ENCODE results near the gene CLDN5. TPM values are rescaled to one million over a fixed set of nuclear protein-coding genes. Genes with fewer than 3 reads are reported as not detected.
"Not testable (repeated sequence)": the region's sequence is repeated elsewhere in the genome, so short reads cannot be mapped to it uniquely, and the experiment has no call there.

The CLDN5 gene
- 58.6 TPM for polyA plus RNA-seq (ENCODE audit: insufficient read length)

GRCh38 chr22:19524170-19525115, at the start of gene CLDN5:
CLDN5 (minus strand) TSS chr22:19524410; CDS start chr22:19524255, 155 bp downstream.
- peak; percentile 36 for DNase-seq

GRCh38 chr22:19571995-19572394, 47.8 kb upstream of the CLDN5 start:
- no peak for DNase-seq

- DNase-seq: no peak
These were observed 47.1 kb upstream of the CLDN5 start for GRCh38 chr22:19571207-19571795.

- DNase-seq: no peak
These were observed 45.8 kb upstream of the CLDN5 start for GRCh38 chr22:19569976-19570375.

GRCh38 chr22:19569276-19569640, 45.0 kb upstream of the CLDN5 start:
- no peak for DNase-seq

GRCh38 chr22:19568337-19569275, 44.4 kb upstream of the CLDN5 start:
- no peak for DNase-seq

GRCh38 chr22:19567157-19568009, 43.2 kb upstream of the CLDN5 start:
- no peak for DNase-seq

- DNase-seq: no peak
These were observed 42.3 kb upstream of the CLDN5 start for GRCh38 chr22:19566279-19567156.

GRCh38 chr22:19565382-19566278, 41.4 kb upstream of the CLDN5 start:
- DNase-seq: no peak

GRCh38 chr22:19559956-19560355, 35.7 kb upstream of the CLDN5 start:
- DNase-seq: no peak

GRCh38 chr22:19559324-19559811, 35.2 kb upstream of the CLDN5 start:
- no peak for DNase-seq

- no peak for DNase-seq
These were observed 32.8 kb upstream of the CLDN5 start for GRCh38 chr22:19556963-19557545.

- DNase-seq: no peak
These were observed 31.4 kb upstream of the CLDN5 start for GRCh38 chr22:19555651-19556050.

GRCh38 chr22:19554834-19555404, 30.7 kb upstream of the CLDN5 start:
- no peak for DNase-seq

GRCh38 chr22:19553201-19553600, 29.0 kb upstream of the CLDN5 start:
- no peak for DNase-seq

- DNase-seq: no peak
These were observed 26.2 kb upstream of the CLDN5 start for GRCh38 chr22:19550382-19550781.

- DNase-seq: no peak
These were observed 25.2 kb upstream of the CLDN5 start for GRCh38 chr22:19549428-19549827.

GRCh38 chr22:19548964-19549363, 24.8 kb upstream of the CLDN5 start:
- DNase-seq: no peak

- not testable (repeated sequence) for DNase-seq
These were observed 24.2 kb upstream of the CLDN5 start for GRCh38 chr22:19548427-19548826.
